H9 (cell line): ENCODE results near the gene RCAN2. TPM values are rescaled to one million over a fixed set of nuclear protein-coding genes. Genes with fewer than 3 reads are reported as not detected.

Experiments
- DNase-seq: peaks from one replicate; pipeline ENCODE4 v3.0.0-alpha.2; 2017
- H2AFZ ChIP-seq: one replicate; pipeline ENCODE4 v1.6.1; 2013; ENCODE audit warnings: mild to moderate bottlenecking, low read length, control low read depth, moderate library complexity
- H2AK5ac ChIP-seq: 2 replicates; pipeline ENCODE4 v1.6.1; 2013; ENCODE audit warnings: low read length, control low read depth, mixed read lengths; ENCODE audit not compliant: insufficient read length
- H2BK120ac ChIP-seq: one replicate; pipeline ENCODE4 v1.6.1; 2013; ENCODE audit warnings: low read depth, mild to moderate bottlenecking, low read length, control low read depth, inconsistent platforms; ENCODE audit not compliant: poor library complexity, severe bottlenecking
- H2BK12ac ChIP-seq: 2 replicates; pipeline ENCODE4 v1.6.1; 2013; ENCODE audit warnings: low read length, control low read depth, mixed read lengths, low read depth; ENCODE audit not compliant: insufficient read length
- H2BK15ac ChIP-seq: 2 replicates; pipeline ENCODE4 v1.6.1; 2013; ENCODE audit warnings: low read depth, low read length, control low read depth
- H2BK20ac ChIP-seq: one replicate; pipeline ENCODE4 v1.6.1; 2013; ENCODE audit warnings: low read depth, mild to moderate bottlenecking, low read length, control low read depth, inconsistent platforms; ENCODE audit not compliant: poor library complexity, severe bottlenecking
- H2BK5ac ChIP-seq: 2 replicates; pipeline ENCODE4 v1.6.1; 2013; ENCODE audit warnings: low read length, control low read depth, mixed read lengths; ENCODE audit not compliant: insufficient read length
- H3K14ac ChIP-seq: 2 replicates; pipeline ENCODE4 v1.6.1; 2013; ENCODE audit warnings: low read length, control low read depth; ENCODE audit not compliant: insufficient read depth
- H3K18ac ChIP-seq: 2 replicates; pipeline ENCODE4 v1.6.1; 2013; ENCODE audit warnings: low read depth, mild to moderate bottlenecking, mixed read lengths, low read length, control low read depth; ENCODE audit not compliant: insufficient read length
- H3K23ac ChIP-seq: 2 replicates; pipeline ENCODE4 v1.6.1; 2013; ENCODE audit warnings: low read length, control low read depth, mixed read lengths, low read depth; ENCODE audit not compliant: insufficient read length
- H3K23me2 ChIP-seq: 2 replicates; pipeline ENCODE4 v1.6.1; 2013; ENCODE audit warnings: low read depth, mild to moderate bottlenecking, mixed read lengths, low read length, control low read depth; ENCODE audit not compliant: insufficient read length, poor library complexity, severe bottlenecking
- H3K27ac ChIP-seq: 2 replicates; pipeline ENCODE4 v1.5.1; 2013; ENCODE audit warnings: low read length, control low read depth, mixed read lengths, low read depth; ENCODE audit not compliant: insufficient read length
- H3K27me3 ChIP-seq: 2 replicates; pipeline ENCODE4 v1.6.1; 2013; ENCODE audit warnings: low read length, control low read depth, inconsistent platforms; ENCODE audit not compliant: insufficient read depth
- H3K4ac ChIP-seq: 2 replicates; pipeline ENCODE4 v1.6.1; 2013; ENCODE audit warnings: low read depth, mild to moderate bottlenecking, control low read depth, inconsistent platforms, low read length, moderate library complexity
- H3K4me1 ChIP-seq: 2 replicates; pipeline ENCODE4 v1.6.1; 2013; ENCODE audit warnings: low read length, control low read depth, inconsistent platforms; ENCODE audit not compliant: insufficient read depth
- H3K4me2 ChIP-seq: 2 replicates; pipeline ENCODE4 v1.6.1; 2013; ENCODE audit warnings: low read length, control low read depth, mixed read lengths; ENCODE audit not compliant: insufficient read length, insufficient read depth
- H3K56ac ChIP-seq: 2 replicates; pipeline ENCODE4 v1.6.1; 2013; ENCODE audit warnings: low read depth, mild to moderate bottlenecking, mixed read lengths, low read length, control low read depth; ENCODE audit not compliant: insufficient read length
- H3K79me1 ChIP-seq: 2 replicates; pipeline ENCODE4 v1.6.1; 2013; ENCODE audit warnings: low read depth, mild to moderate bottlenecking, moderate library complexity, low read length, control low read depth, inconsistent platforms; ENCODE audit not compliant: insufficient read depth, poor library complexity, severe bottlenecking
- H3K79me2 ChIP-seq: 2 replicates; pipeline ENCODE4 v1.6.1; 2013; ENCODE audit warnings: low read length, control low read depth, inconsistent platforms; ENCODE audit not compliant: insufficient read depth
- H3K9ac ChIP-seq: 2 replicates; pipeline ENCODE4 v1.6.1; 2013; ENCODE audit warnings: low read length, control low read depth, mixed read lengths; ENCODE audit not compliant: insufficient read length; ENCODE audit errors: extremely low read depth
- H3K9me3 ChIP-seq: one replicate; pipeline ENCODE4 v1.6.1; 2013; ENCODE audit warnings: low read depth, low read length, inconsistent platforms; ENCODE audit not compliant: control insufficient read depth
- H3T11ph ChIP-seq: one replicate; pipeline ENCODE4 v1.6.1; 2013; ENCODE audit warnings: mild to moderate bottlenecking, low read length, control low read depth, inconsistent platforms
- H4K20me1 ChIP-seq: one replicate; pipeline ENCODE4 v1.6.1; 2013; ENCODE audit not compliant: control insufficient read depth, insufficient read length, insufficient read depth
- H4K5ac ChIP-seq: 2 replicates; pipeline ENCODE4 v1.6.1; 2013; ENCODE audit warnings: low read depth, mild to moderate bottlenecking, mixed read lengths, low read length, control low read depth; ENCODE audit not compliant: insufficient read length
- H4K8ac ChIP-seq: replicated peaks from 2 replicates; pipeline ENCODE4 v1.6.1; 2013; ENCODE audit warnings: low read length, control low read depth, mixed read lengths, low read depth; ENCODE audit not compliant: insufficient read length
- H4K91ac ChIP-seq: 2 replicates; pipeline ENCODE4 v1.6.1; 2013; ENCODE audit warnings: low read depth, mild to moderate bottlenecking, moderate library complexity, mixed read lengths, low read length, control low read depth; ENCODE audit not compliant: insufficient read length
- H3K27ac Mint-ChIP-seq, 3 experiments: 2 replicates in 2 of 3; 3 replicates in 1 of 3; pipeline ENCODE4 v1.8.0; 2020 to 2021; ENCODE audit warnings: mixed read lengths in 3 of 3, mild to moderate bottlenecking in 1 of 3, moderate library complexity in 1 of 3
- H3K27me3 Mint-ChIP-seq: 2 replicates; pipeline ENCODE4 v1.8.0; 2021; ENCODE audit warnings: low read depth, mild to moderate bottlenecking, moderate library complexity, mixed read lengths
- H3K36me3 Mint-ChIP-seq, 3 experiments: 2 replicates in 2 of 3; 3 replicates in 1 of 3; pipeline ENCODE4 v1.8.0; 2020 to 2021; ENCODE audit warnings: low read depth in 3 of 3, mixed read lengths in 3 of 3; ENCODE audit not compliant: insufficient read depth in 1 of 3
- H3K4me1 Mint-ChIP-seq, 2 experiments: 2 replicates each; pipeline ENCODE4 v1.8.0; 2020; ENCODE audit warnings: mixed read lengths in 2 of 2
- H3K4me3 Mint-ChIP-seq, 2 experiments: 2 replicates in 1 of 2; 3 replicates in 1 of 2; pipeline ENCODE4 v1.8.0; 2020 to 2021; ENCODE audit warnings: mild to moderate bottlenecking in 2 of 2, mixed read lengths in 2 of 2, moderate library complexity in 1 of 2
- H3K9me3 Mint-ChIP-seq, 2 experiments: 2 replicates in 1 of 2; 3 replicates in 1 of 2; pipeline ENCODE4 v1.8.0; 2020; ENCODE audit warnings: mild to moderate bottlenecking in 2 of 2, mixed read lengths in 2 of 2, moderate library complexity in 1 of 2
- CTCF ChIP-seq: fragments of 200-600 bp; sonication (generic); conservative IDR thresholded peaks from 3 replicates; pipeline ENCODE4 v1.8.0; 2021; ENCODE audit warnings: antibody characterized with exemption, mild to moderate bottlenecking
- total RNA-seq: library from RNA; stranded (reverse); gene quantifications from 2 replicates; pipeline ENCODE4 v1.2.1, GENCODE V29; 2021

Gene RCAN2
- total RNA-seq, 1 experiment from 2014 or later, result 3.0 TPM

GRCh38 chr6:46380152-46380807 is 111.0 kb downstream of the RCAN2 start:
- Histone ChIP-seq H3K4ac (no peak overlapping the region), H4K20me1 (no peaks in the 10 kb centered on the region), H3K79me2 (no peaks in the 10 kb centered on the region), H3K4me2 (no peak overlapping the region), H4K91ac (no peak overlapping the region), H2BK20ac (no peak overlapping the region), H2AK5ac (no peak overlapping the region), H3K14ac (no peak overlapping the region), H4K5ac (no peak overlapping the region), H3K27ac (no peak overlapping the region), H4K8ac (no peak overlapping the region), H3T11ph (no peak overlapping the region), H2AFZ (no peak overlapping the region), H2BK120ac (no peak overlapping the region), H3K4me1 (peaks cover 5% of the 10 kb centered on the region; the same call in 1 of the 2 replicates), H3K79me1 (no peaks in the 10 kb centered on the region), H3K23ac (no peak overlapping the region), H3K9ac (no peak overlapping the region), H3K56ac (no peak overlapping the region), H3K27me3 (no peaks in the 10 kb centered on the region), H2BK15ac (no peak overlapping the region), H3K9me3 (no peaks in the 10 kb centered on the region), H2BK5ac (no peak overlapping the region), H2BK12ac (no peak overlapping the region), H3K23me2 (no peaks in the 10 kb centered on the region), H3K18ac (no peak overlapping the region)
- no peak for DNase-seq
- Mint-ChIP-seq H3K27ac (no peak overlapping the region), H3K4me3 (no peak overlapping the region), H3K36me3 (no peaks in the 10 kb centered on the region), H3K27me3 (no peaks in the 10 kb centered on the region), H3K9me3 (no peaks in the 10 kb centered on the region), H3K4me1 (peaks cover 15 to 17% of the 10 kb centered on the region in 2 experiments)
- TF ChIP-seq CTCF, result no peak
